WERI-Rb-1 (cell line): ENCODE measurements around the gene VGLL4.

ENCODE experiments used
- DNase-seq: peaks from one replicate; pipeline ENCODE4 v3.0.0-alpha.2; 2020
- H3K27ac ChIP-seq: fragments of 250-450 bp; sonication (Bioruptor Pico); 2 replicates; pipeline ENCODE4 v1.5.1; 2020; ENCODE audit warnings: mild to moderate bottlenecking, moderate library complexity
- H3K27me3 ChIP-seq: fragments of 250-450 bp; sonication (Bioruptor Pico); 2 replicates; pipeline ENCODE4 v1.5.1; 2021; ENCODE audit warnings: mild to moderate bottlenecking, low read depth, moderate library complexity; ENCODE audit not compliant: insufficient read depth, severe bottlenecking
- H3K36me3 ChIP-seq: fragments of 250-450 bp; sonication (Bioruptor Pico); 2 replicates; pipeline ENCODE4 v1.5.1; 2020; ENCODE audit warnings: mild to moderate bottlenecking, moderate library complexity
- H3K4me3 ChIP-seq: 2 replicates; pipeline ENCODE4 v1.5.1; 2011; ENCODE audit warnings: low read depth, mild to moderate bottlenecking, control low read depth, low read length
- H3K9me3 ChIP-seq: fragments of 250-450 bp; sonication (Bioruptor Pico); 2 replicates; pipeline ENCODE4 v1.5.1; 2021; ENCODE audit warnings: mild to moderate bottlenecking, moderate library complexity; ENCODE audit not compliant: severe bottlenecking
- CTCF ChIP-seq: IDR thresholded peaks from 2 replicates; pipeline ENCODE4 v1.5.1; 2011; ENCODE audit warnings: low read depth, mild to moderate bottlenecking, control low read depth, inconsistent platforms, low read length

Gene VGLL4

DNA sequence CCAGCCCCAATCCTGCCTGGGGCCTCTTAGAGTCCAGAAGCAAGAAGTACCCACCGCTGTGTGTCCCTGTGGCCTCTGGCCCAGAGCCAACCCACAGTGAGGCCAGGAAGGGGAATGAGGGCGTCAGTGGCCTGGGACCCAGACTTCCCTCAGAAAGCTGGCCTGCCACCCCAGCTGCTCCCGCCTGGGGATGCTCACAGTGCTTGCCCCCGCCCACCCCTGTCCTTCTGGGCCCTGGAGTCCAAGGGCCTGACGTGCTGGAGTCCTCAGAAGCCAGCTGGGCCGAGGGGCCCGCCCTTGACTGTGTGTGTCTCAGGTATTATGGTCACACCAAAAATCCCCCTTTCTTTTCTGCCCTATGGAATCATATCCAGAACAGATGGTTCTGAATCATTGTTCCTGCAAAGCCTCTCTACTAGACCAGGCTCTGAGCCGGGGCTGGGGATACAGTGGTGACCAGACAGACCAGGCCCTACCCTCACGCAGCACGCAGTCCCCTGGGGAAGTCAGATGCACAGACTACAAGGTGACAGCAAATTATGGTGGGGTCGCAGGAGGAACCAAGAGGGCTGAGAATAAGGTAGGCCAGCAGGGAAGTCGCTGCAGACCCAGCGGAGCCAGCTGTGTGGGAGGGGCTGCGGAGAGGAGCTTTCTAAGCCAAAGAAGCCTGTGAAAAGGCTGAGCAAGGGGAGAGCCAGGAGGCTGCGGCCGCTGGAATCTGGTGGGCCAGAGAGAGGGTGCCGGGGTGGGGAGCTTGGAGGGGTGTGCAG is 99.1 kb downstream of the VGLL4 start:
- peak; percentile 79 for DNase-seq
- Histone ChIP-seq H3K36me3 (no peaks in the 10 kb centered on the region), H3K27ac (peak overlapping the region; percentile 72), H3K4me3 (no peak overlapping the region), H3K9me3 (no peaks in the 10 kb centered on the region), H3K27me3 (no peaks in the 10 kb centered on the region)
- TF ChIP-seq CTCF: 0 out of 2 replicates have a peak, but pooled peaks have one; percentile 7

DNA sequence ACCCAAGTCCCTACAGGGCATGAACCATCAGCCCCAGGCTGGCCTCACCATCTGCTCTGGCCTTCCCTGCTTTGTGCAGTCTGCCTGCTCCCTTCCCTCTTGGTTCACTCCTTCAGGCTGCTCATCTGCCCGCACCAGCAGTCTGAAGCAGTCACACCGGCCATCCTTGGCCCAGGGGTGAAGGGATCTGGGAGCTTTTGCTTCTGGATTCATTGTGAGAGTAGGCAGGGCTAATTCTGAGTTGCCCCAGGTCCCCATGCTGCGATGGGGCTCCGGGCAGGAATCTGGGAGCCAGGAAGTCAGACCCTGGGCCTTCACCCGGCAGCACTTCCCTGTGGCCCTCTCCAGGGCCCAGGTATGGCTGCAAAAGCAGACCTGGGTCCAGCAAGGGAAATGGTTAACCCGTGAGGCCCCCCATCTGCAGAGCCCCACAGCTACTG is 99.7 kb downstream of the VGLL4 start:
- Histone ChIP-seq H3K27me3 (no peaks in the 10 kb centered on the region), H3K4me3 (no peak overlapping the region), H3K36me3 (no peaks in the 10 kb centered on the region), H3K27ac (peak overlapping the region; percentile 72), H3K9me3 (no peaks in the 10 kb centered on the region)
- TF ChIP-seq CTCF: no peak
- no peak for DNase-seq

DNA sequence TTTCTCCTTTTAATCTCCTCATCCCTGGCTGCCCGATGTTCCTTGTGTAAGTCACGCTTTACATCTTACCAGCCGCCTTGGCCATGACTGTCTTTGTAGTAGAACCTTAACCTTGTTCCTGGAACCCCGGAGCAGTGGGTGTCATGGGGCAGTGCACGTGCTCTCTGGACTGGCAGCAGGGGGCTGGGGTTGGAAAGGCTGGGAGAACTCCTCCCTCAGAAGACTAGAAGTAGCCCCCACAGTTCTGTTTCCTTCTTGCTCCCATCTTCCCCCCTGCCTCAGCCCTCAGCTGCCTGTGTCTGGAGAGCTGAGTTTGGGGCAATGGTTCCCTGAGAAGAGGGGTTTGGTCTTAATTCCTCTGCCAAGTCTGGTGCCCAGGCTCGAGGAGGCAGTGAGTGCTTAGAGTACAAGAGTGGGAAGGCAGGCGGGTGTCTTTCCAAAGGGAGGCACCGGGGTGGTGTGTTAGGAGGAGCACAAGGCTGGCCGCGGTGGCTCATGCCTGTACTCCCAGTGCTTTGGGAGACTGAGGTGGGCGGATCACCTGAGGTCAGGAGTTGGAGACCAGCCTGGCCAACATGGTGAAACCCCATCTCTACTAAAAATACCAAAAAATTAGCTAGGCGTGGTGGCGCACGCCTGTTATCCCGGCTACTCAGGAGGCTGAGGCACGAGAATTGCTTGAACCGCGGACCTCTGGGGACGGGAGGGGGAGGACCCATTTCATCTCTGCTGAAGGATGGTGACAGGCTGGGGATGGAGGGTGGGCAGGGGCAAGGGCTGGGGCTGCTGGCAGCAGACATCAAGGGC is 100.4 kb downstream of the VGLL4 start:
- Histone ChIP-seq H3K36me3 (no peaks in the 10 kb centered on the region), H3K27me3 (no peaks in the 10 kb centered on the region), H3K27ac (no peak overlapping the region; the same call in 1 of the 2 replicates), H3K9me3 (no peaks in the 10 kb centered on the region), H3K4me3 (no peak overlapping the region)
- no peak for TF ChIP-seq CTCF
- DNase-seq: no peak

- no peaks in the 10 kb centered on the region for H3K27me3 ChIP-seq
- no peaks in the 10 kb centered on the region for H3K36me3 ChIP-seq
- no peak overlapping the region for H3K4me3 ChIP-seq
- no peak for DNase-seq
- no peak for TF ChIP-seq CTCF
- no peaks in the 10 kb centered on the region for H3K9me3 ChIP-seq
- H3K27ac ChIP-seq: no peak overlapping the region
Observed at GRCh38 chr3:11542551-11542950, 101.2 kb downstream of the VGLL4 start.

DNA sequence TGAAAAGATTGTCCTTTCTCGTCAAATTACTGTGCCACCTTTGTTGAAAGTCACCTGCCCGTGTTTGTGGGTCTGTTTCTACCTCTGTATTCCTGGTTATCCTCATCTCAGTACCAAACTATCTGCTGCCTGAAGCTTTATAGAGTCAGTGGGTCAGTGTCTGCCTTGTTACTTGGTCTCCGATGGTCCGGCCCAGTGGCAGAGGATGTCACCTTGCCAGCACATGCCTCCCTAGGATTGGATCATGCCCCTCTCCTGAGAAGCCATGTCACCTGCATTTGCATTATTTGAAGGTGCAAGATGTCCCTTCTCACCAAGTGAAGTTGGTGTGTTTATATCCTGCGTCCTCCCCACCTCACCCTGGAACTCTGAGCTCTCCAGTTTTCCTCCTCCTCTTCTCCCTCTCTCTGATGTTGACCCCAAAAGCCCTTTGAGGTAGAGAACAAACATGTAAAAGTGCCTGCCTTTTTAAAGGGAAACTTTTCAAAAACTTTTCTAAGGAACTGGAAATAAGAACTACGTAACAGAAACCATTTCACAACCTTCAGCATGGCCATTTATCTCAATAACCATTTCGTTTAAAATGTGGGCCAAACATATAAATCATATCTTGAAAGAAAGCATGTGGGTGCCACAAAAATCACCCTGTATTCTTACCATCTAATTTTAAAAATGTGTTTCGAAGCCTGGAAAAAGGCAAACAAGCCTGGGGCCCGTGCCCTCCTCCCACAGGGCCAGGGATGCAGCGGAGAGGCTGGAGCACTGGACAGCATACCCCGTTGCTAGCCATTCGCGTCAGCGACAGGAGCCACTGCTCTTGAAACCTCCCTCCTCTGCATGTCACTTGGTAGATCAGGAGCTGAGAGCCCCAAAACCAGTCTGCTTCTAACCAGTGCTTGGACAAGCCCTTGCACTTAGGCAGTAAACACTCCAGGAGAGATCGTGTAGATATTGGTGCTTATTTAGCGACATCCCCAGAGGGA is 102.1 kb downstream of the VGLL4 start:
- H3K4me3 ChIP-seq: no peak overlapping the region
- TF ChIP-seq CTCF: no peak
- H3K9me3 ChIP-seq: no peaks in the 10 kb centered on the region
- no peaks in the 10 kb centered on the region for H3K27me3 ChIP-seq
- DNase-seq: no peak
- H3K36me3 ChIP-seq: no peaks in the 10 kb centered on the region
- no peak overlapping the region for H3K27ac ChIP-seq
